Testis (tissue), 2 donors: ENCODE data around the gene ATP2B2.

ENCODE experiments used
- CTCF ChIP-seq, 3 experiments: fragments of 450-650 bp in 2 of 3; fragments of 200-600 bp in 1 of 3; sonication (generic) in 1 of 3; IDR thresholded peaks; one replicate each; pipeline ENCODE4 v1.5.1; 2016 to 2019; ENCODE audit warnings: antibody characterized with exemption in 3 of 3, mild to moderate bottlenecking in 2 of 3, moderate library complexity in 1 of 3
- POLR2A ChIP-seq: fragments of 450-650 bp; IDR thresholded peaks from one replicate; pipeline ENCODE4 v1.6.1; 2017; ENCODE audit warnings: antibody characterized with exemption, mild to moderate bottlenecking, moderate library complexity

DNA sequence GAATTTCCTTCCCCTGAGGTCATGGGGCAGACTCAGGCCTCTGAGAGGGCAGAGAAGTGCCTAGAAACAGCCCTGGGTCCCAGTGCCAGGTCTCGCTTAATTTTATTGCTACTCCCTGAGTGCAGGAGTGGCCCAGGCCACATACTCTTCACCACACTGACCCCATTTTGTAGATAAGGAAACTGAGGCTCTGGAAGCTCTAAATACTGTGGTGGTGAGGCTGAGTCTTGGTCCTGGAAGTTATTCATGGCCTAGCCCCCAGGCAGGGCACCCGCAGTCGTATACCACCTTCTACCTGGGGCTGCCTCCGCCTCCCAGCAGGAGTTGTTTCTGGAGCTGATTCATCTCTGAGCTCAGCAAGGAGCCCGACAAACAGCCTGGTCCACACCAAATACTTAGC, 9.8 kb downstream of the ATP2B2 start:
- TF ChIP-seq CTCF (IDR thresholded peaks at IDR 0.05) (no peak), POLR2A (no peak)
